Astrocyte of the spinal cord (primary cell): ENCODE results near the gene TTC9B.

Source experiments
- DNase-seq: peaks from one replicate; pipeline ENCODE4 v3.0.0; 2011; ENCODE audit warnings: low read depth, low spot score
- H3K4me3 ChIP-seq: 2 replicates; pipeline ENCODE4 v1.5.1; 2011; ENCODE audit warnings: low read depth, mild to moderate bottlenecking, low read length, moderate library complexity
- in situ Hi-C: cut with HindIII; loops from 2 replicates; pipeline ENCODE4 v1.10.0; 2017; ENCODE audit warnings: low sequenced_read_pairs
- TF ChIP-seq, protein P1 (sequence below): IDR thresholded peaks from 2 replicates; pipeline ENCODE4 v1.5.1; 2012; ENCODE audit warnings: low read depth, mild to moderate bottlenecking, low read length, inconsistent platforms

TTC9B gene

DNA sequence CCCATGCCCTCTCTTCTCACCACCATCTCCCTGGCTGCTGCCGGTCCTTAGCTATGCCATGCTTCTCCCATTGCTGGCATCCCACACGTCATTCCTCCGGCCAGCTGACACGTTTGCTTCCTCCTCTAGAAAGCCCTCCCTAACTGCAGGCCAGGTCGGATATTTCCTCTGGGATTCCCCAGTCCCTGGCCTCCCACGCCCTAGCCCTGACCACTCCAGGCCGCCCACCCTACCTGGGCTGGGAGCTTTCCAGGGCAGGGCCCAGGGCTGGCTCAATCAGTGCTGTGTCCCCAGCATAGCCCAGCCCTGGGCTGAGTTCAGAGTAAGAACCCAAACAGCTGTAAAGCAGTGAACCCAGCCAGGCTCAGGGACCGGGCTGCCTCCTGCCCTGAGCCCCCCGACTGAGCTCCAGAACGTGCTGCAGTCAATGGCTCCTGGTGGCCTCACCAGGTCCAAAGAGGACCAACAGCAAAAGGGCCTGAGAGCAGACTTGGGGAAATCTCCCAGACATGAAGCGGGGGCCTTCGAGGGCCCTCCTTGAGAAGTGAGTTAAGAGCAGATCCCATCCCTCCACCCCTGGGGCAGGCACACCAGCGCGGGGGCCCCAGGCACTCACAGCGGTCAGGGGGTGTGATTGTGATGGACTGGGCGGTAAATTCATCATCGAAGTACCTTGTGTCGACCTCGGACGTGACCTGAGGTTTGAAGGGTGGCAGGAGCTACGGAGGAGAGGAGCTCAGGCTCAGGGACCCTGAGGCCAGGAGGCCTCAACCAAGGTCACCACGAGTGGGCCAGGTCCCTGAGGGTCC, 16.4 kb upstream of the TTC9B start:
- H3K4me3 ChIP-seq, result no peak overlapping the region
- no peak for DNase-seq
- in situ Hi-C loops, result no loop called here

DNA sequence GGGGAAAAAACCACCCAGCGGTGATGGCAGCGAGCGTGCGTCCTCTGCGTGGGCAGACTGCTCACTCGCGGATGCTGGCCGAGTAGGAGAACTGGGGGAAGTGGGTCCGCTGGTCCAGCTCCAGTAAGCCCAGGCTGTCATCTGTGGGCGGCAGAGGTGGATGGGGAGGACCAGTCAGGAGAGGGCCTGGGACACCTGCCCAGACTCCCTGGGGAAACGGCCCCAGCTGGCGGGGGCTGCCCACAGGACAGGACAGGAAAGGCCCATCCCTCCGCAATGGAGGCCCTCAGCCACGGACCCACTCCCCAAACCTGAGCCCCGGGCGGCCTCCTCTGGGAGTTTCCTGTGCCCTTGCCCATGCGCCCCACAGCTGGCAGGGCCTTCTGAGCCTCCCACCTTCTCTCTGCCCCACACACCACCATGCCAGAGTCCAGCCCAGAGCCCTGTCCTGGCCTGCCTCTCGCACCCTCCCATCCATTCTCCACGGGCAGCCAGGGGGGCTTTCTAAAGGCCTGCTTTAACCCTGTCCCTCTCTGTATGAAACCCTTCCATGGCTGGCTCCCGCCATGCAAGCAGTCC, 15.7 kb upstream of the TTC9B start:
- no peak overlapping the region for H3K4me3 ChIP-seq
- DNase-seq, result no peak
- in situ Hi-C loops, result no loop called here
- TF ChIP-seq, protein P1, sequence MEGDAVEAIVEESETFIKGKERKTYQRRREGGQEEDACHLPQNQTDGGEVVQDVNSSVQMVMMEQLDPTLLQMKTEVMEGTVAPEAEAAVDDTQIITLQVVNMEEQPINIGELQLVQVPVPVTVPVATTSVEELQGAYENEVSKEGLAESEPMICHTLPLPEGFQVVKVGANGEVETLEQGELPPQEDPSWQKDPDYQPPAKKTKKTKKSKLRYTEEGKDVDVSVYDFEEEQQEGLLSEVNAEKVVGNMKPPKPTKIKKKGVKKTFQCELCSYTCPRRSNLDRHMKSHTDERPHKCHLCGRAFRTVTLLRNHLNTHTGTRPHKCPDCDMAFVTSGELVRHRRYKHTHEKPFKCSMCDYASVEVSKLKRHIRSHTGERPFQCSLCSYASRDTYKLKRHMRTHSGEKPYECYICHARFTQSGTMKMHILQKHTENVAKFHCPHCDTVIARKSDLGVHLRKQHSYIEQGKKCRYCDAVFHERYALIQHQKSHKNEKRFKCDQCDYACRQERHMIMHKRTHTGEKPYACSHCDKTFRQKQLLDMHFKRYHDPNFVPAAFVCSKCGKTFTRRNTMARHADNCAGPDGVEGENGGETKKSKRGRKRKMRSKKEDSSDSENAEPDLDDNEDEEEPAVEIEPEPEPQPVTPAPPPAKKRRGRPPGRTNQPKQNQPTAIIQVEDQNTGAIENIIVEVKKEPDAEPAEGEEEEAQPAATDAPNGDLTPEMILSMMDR, result no peak

More for the DNA sequence above, 16.4 kb upstream of the TTC9B start:
- TF ChIP-seq, protein P1, result no peak

DNA sequence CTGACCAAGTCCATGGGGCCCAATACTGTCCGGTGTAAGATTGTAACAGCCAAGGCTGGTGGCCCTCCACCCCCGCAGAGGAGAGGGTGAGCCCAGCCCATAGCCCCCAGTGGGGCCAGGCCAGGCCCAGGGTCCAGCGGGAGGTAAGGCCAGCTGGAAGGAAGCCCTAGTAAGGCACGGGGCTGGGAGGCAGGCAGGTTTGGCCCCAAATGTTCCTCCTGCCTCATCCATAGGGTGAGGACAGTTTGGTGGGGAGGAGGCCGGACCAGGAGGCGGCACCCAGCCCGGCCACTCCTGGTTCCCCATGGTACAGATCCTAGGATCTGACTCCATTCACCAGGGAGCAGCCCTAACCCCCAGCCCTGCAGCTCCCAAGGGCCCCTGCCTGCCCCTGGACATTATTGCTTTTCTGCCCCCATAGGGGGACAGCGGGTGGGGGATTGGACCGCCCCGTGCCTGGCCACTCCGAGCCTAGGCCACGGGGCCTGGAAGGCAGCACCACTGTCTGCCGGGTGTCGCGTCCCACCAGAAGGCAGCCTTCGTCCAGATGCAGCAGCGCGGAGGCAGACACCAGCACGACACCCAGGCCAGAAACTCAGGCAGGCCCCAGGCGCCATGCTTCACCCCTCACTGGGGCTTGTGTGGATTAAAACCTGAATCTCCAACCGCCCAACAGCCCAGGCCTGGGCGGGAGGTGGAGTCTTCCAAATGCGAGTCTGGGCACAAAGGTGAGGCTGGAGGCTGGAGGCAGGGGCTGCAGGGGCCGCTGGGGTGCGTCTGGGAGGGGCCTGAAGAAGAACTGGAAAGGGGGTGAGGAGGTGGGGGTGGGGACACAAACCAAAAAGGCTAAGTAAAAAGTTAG, 15.0 kb upstream of the TTC9B start:
- no peak overlapping the region for H3K4me3 ChIP-seq
- no peak for DNase-seq
- in situ Hi-C loops, result no loop called here
- TF ChIP-seq, protein P1, result no peak

DNA sequence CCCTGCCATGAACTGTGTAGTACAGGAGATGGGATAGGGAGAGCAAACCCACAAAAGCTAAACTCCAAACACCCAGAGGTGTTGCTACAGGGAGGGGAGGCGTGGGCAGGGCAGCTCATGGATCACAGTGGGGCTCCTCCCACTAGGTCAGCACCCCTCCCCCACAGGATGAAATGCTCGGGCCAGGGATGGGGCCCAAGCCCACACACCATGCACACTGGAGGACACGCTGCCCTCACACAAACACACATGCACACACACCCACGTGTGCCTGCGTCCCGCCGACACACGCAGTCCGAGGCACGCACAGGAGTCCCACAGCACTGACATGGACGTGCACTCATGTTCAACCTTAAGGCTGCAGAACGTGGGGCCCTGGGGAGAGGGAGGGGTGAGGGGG, 14.3 kb upstream of the TTC9B start:
- no peak for DNase-seq
- TF ChIP-seq, protein P1, result no peak
- H3K4me3 ChIP-seq, result no peak overlapping the region
- in situ Hi-C loops, result no loop called here

DNA sequence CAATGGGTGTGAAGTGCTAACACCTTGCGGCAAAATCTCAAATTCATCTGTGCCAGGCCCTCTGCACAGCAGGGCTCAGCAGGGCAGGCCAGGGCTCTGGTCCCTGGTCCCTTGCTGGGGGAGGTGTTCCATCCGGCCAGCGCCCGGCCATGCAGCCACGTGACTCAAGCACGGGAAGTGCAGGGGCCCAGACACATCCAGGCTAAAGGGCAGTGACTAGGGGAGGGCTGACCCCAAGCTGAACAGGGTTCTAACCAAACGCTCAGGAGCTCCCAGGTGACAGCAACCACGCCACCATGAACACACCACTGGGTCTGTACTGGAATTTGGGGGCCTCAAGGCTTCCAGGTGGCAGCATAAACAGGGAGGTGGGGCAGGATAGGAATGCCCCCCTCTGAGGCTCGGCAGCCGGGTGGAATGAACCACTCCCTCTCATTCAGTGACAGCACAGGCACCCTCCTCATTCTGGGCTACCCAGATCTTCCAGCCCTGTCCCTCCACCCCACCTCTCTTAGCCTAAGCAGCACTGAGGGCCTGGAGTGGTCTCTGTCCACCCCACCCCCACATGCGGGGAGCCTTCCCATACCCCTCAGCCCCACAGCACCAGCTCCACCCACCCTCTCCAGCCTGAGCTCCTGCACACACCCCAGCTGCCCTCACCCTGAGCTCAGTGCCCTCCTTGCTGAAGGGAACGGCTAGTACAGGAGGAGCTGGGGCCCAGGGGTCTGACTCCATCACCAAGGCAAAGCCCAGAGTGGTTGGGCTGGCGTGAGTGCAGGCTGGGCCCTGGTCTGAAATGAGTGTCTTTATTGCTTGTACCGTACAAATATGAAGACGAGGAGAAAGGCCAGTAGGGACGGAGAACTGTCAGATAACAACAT, 13.6 kb upstream of the TTC9B start:
- no peak for DNase-seq
- H3K4me3 ChIP-seq, result no peak overlapping the region
- in situ Hi-C loops, result no loop called here
- TF ChIP-seq, protein P1, result no peak

DNA sequence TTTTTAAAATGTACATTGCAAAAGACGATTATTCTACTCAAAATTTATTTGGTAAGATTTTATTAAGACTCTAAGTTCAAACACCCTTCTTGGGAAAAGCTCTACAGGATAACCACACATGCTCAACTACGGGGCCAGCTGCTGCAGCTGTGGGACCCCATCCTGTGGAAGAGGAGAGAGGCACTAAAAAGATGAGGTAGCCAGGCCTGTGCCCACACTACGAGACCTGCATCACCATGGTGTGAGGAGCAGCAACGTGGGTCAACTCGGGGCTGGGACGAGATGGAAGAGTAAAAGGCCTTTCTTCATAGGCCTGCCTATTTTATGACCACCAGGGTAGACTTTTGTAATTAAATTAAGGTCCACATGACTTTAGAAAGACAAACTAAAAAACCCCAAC, 12.9 kb upstream of the TTC9B start:
- no peak for DNase-seq
- TF ChIP-seq, protein P1, result no peak
- in situ Hi-C loops, result no loop called here

More for the DNA sequence above, 12.9 kb upstream of the TTC9B start:
- no peak overlapping the region for H3K4me3 ChIP-seq
